ENCODE data around the gene CRTC1.

DNA sequence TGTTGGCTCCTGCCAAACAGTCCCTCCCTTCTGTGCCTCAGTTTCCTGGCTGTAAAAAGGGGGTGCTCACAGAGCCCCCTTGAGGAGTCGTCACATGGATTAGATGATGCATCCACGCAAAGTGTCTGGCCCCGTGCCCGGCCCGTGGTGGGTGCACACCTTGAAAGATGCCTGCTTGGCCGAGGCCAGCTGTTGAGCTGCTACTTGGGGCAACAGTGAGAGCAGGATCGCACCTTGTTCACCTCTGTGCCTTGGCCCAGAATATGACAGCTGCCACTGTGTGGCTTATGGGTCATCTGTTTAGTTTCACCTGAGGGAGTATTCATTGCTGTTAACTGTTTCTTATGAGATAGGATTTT is 17.7 kb downstream of the CRTC1 start:
- TF ChIP-seq, protein P1, sequence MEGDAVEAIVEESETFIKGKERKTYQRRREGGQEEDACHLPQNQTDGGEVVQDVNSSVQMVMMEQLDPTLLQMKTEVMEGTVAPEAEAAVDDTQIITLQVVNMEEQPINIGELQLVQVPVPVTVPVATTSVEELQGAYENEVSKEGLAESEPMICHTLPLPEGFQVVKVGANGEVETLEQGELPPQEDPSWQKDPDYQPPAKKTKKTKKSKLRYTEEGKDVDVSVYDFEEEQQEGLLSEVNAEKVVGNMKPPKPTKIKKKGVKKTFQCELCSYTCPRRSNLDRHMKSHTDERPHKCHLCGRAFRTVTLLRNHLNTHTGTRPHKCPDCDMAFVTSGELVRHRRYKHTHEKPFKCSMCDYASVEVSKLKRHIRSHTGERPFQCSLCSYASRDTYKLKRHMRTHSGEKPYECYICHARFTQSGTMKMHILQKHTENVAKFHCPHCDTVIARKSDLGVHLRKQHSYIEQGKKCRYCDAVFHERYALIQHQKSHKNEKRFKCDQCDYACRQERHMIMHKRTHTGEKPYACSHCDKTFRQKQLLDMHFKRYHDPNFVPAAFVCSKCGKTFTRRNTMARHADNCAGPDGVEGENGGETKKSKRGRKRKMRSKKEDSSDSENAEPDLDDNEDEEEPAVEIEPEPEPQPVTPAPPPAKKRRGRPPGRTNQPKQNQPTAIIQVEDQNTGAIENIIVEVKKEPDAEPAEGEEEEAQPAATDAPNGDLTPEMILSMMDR (IDR thresholded peaks at IDR 0.05) = no peak
- no peak for TF ChIP-seq EP300 (IDR thresholded peaks at IDR 0.05)
- TF ChIP-seq POLR2AphosphoS5 (IDR thresholded peaks at IDR 0.05) = no peak
- no peak for TF ChIP-seq POLR2A (IDR thresholded peaks at IDR 0.05)
